Measurements from ENCODE around the gene USP17L29. TPM values are rescaled to one million over a fixed set of nuclear protein-coding genes. Genes with fewer than 3 reads are reported as not detected.
"Not testable (repeated sequence)": the region's sequence is repeated elsewhere in the genome, so short reads cannot be mapped to it uniquely, and the experiment has no call there.

Gene USP17L29
- total RNA-seq (not detected in 2 replicates), polyA plus RNA-seq (not detected in 2 replicates), polyA minus RNA-seq (ENCODE audit: low replicate concordance) (not detected in 2 replicates)
- polyA plus RNA-seq (2012) = not detected in 2 replicates

- DNase-seq (ENCODE audit: low read depth in 2 of 2); H3K36me3 ChIP-seq (ENCODE audit: control insufficient read depth, insufficient read depth, low read length); H3K4me1 ChIP-seq (ENCODE audit: control insufficient read depth, extremely low read depth, insufficient read depth, low read length); H3K4me2 ChIP-seq (ENCODE audit: extremely low read depth, insufficient read depth, low read length); H3K9me3 ChIP-seq (ENCODE audit: control insufficient read depth, insufficient read depth, low read depth, low read length); H2AFZ ChIP-seq (ENCODE audit: low read length); H4K20me1 ChIP-seq (ENCODE audit: control insufficient read depth, extremely low read depth, insufficient read depth, low read length); H3K79me2 ChIP-seq (ENCODE audit: control insufficient read depth, insufficient read depth, low read length); H3K27me3 ChIP-seq (ENCODE audit: control insufficient read depth, insufficient read depth, low read length); H3K27ac ChIP-seq (ENCODE audit: insufficient read depth, low read length); H3K4me3 ChIP-seq (replicated peaks in 1 of 4; ENCODE audit: control extremely low read depth in 1 of 4, insufficient read depth in 1 of 4, low read depth in 3 of 4, low read length in 4 of 4); H3K9ac ChIP-seq (ENCODE audit: insufficient read depth, low read length): not testable (repeated sequence)
These were observed at the start of gene USP17L29 for GRCh38 chr4:9353338-9353737. Gene USP17L29 (plus strand): TSS chr4:9353638. CDS start chr4:9353638, 0 bp downstream.

GRCh38 chr4:9324191-9324590 lies 29.2 kb upstream of the USP17L29 start:
- not testable (repeated sequence) for H3K9me3 ChIP-seq (ENCODE audit: control insufficient read depth, insufficient read depth, low read depth, low read length); H2AFZ ChIP-seq (ENCODE audit: low read length); DNase-seq (ENCODE audit: low read depth in 2 of 2); H3K27me3 ChIP-seq (ENCODE audit: control insufficient read depth, insufficient read depth, low read length); H3K36me3 ChIP-seq (ENCODE audit: control insufficient read depth, insufficient read depth, low read length); H3K4me3 ChIP-seq (replicated peaks in 1 of 4; ENCODE audit: control extremely low read depth in 1 of 4, insufficient read depth in 1 of 4, low read depth in 3 of 4, low read length in 4 of 4); H3K4me1 ChIP-seq (ENCODE audit: control insufficient read depth, extremely low read depth, insufficient read depth, low read length); H3K9ac ChIP-seq (ENCODE audit: insufficient read depth, low read length); H3K79me2 ChIP-seq (ENCODE audit: control insufficient read depth, insufficient read depth, low read length); H4K20me1 ChIP-seq (ENCODE audit: control insufficient read depth, extremely low read depth, insufficient read depth, low read length); H3K27ac ChIP-seq (ENCODE audit: insufficient read depth, low read length); H3K4me2 ChIP-seq (ENCODE audit: extremely low read depth, insufficient read depth, low read length)

- H3K4me3 ChIP-seq (replicated peaks in 1 of 4; ENCODE audit: control extremely low read depth in 1 of 4, insufficient read depth in 1 of 4, low read depth in 3 of 4, low read length in 4 of 4); H3K4me2 ChIP-seq (ENCODE audit: extremely low read depth, insufficient read depth, low read length); H3K27me3 ChIP-seq (ENCODE audit: control insufficient read depth, insufficient read depth, low read length); H3K9me3 ChIP-seq (ENCODE audit: control insufficient read depth, insufficient read depth, low read depth, low read length); DNase-seq (ENCODE audit: low read depth in 2 of 2); H2AFZ ChIP-seq (ENCODE audit: low read length); H3K4me1 ChIP-seq (ENCODE audit: control insufficient read depth, extremely low read depth, insufficient read depth, low read length); H3K36me3 ChIP-seq (ENCODE audit: control insufficient read depth, insufficient read depth, low read length); H3K79me2 ChIP-seq (ENCODE audit: control insufficient read depth, insufficient read depth, low read length); H3K9ac ChIP-seq (ENCODE audit: insufficient read depth, low read length); H4K20me1 ChIP-seq (ENCODE audit: control insufficient read depth, extremely low read depth, insufficient read depth, low read length); H3K27ac ChIP-seq (ENCODE audit: insufficient read depth, low read length): not testable (repeated sequence)
These were observed 28.6 kb upstream of the USP17L29 start, which contains the start of gene USP17L24 for GRCh38 chr4:9324865-9325264. Gene USP17L24 (plus strand): TSS chr4:9325165. CDS start chr4:9325165, 0 bp downstream.

- H3K9ac ChIP-seq (ENCODE audit: insufficient read depth, low read length); H3K79me2 ChIP-seq (ENCODE audit: control insufficient read depth, insufficient read depth, low read length); H3K4me2 ChIP-seq (ENCODE audit: extremely low read depth, insufficient read depth, low read length); H4K20me1 ChIP-seq (ENCODE audit: control insufficient read depth, extremely low read depth, insufficient read depth, low read length); H3K9me3 ChIP-seq (ENCODE audit: control insufficient read depth, insufficient read depth, low read depth, low read length); DNase-seq (ENCODE audit: low read depth in 2 of 2); H3K27me3 ChIP-seq (ENCODE audit: control insufficient read depth, insufficient read depth, low read length); H3K27ac ChIP-seq (ENCODE audit: insufficient read depth, low read length); H3K4me3 ChIP-seq (replicated peaks in 1 of 4; ENCODE audit: control extremely low read depth in 1 of 4, insufficient read depth in 1 of 4, low read depth in 3 of 4, low read length in 4 of 4); H3K36me3 ChIP-seq (ENCODE audit: control insufficient read depth, insufficient read depth, low read length); H2AFZ ChIP-seq (ENCODE audit: low read length); H3K4me1 ChIP-seq (ENCODE audit: control insufficient read depth, extremely low read depth, insufficient read depth, low read length): not testable (repeated sequence)
These were observed 23.8 kb upstream of the USP17L29 start, which contains the start of gene USP17L25 for GRCh38 chr4:9329611-9330010. Gene USP17L25 (plus strand): TSS chr4:9329911. CDS start chr4:9329911, 0 bp downstream.

- H3K27ac ChIP-seq (ENCODE audit: insufficient read depth, low read length); H3K4me3 ChIP-seq (replicated peaks in 1 of 4; ENCODE audit: control extremely low read depth in 1 of 4, insufficient read depth in 1 of 4, low read depth in 3 of 4, low read length in 4 of 4); DNase-seq (ENCODE audit: low read depth in 2 of 2); H2AFZ ChIP-seq (ENCODE audit: low read length); H3K27me3 ChIP-seq (ENCODE audit: control insufficient read depth, insufficient read depth, low read length); H4K20me1 ChIP-seq (ENCODE audit: control insufficient read depth, extremely low read depth, insufficient read depth, low read length); H3K9ac ChIP-seq (ENCODE audit: insufficient read depth, low read length); H3K36me3 ChIP-seq (ENCODE audit: control insufficient read depth, insufficient read depth, low read length); H3K4me1 ChIP-seq (ENCODE audit: control insufficient read depth, extremely low read depth, insufficient read depth, low read length); H3K9me3 ChIP-seq (ENCODE audit: control insufficient read depth, insufficient read depth, low read depth, low read length); H3K4me2 ChIP-seq (ENCODE audit: extremely low read depth, insufficient read depth, low read length); H3K79me2 ChIP-seq (ENCODE audit: control insufficient read depth, insufficient read depth, low read length): not testable (repeated sequence)
These were observed 19.1 kb upstream of the USP17L29 start, which contains the start of gene USP17L26 for GRCh38 chr4:9334358-9334757. Gene USP17L26 (plus strand): TSS chr4:9334658. CDS start chr4:9334658, 0 bp downstream.

- not testable (repeated sequence) for H3K36me3 ChIP-seq (ENCODE audit: control insufficient read depth, insufficient read depth, low read length); H4K20me1 ChIP-seq (ENCODE audit: control insufficient read depth, extremely low read depth, insufficient read depth, low read length); H3K4me2 ChIP-seq (ENCODE audit: extremely low read depth, insufficient read depth, low read length); H3K27ac ChIP-seq (ENCODE audit: insufficient read depth, low read length); H3K9ac ChIP-seq (ENCODE audit: insufficient read depth, low read length); DNase-seq (ENCODE audit: low read depth in 2 of 2); H3K9me3 ChIP-seq (ENCODE audit: control insufficient read depth, insufficient read depth, low read depth, low read length); H3K79me2 ChIP-seq (ENCODE audit: control insufficient read depth, insufficient read depth, low read length); H3K4me3 ChIP-seq (replicated peaks in 1 of 4; ENCODE audit: control extremely low read depth in 1 of 4, insufficient read depth in 1 of 4, low read depth in 3 of 4, low read length in 4 of 4); H2AFZ ChIP-seq (ENCODE audit: low read length); H3K27me3 ChIP-seq (ENCODE audit: control insufficient read depth, insufficient read depth, low read length); H3K4me1 ChIP-seq (ENCODE audit: control insufficient read depth, extremely low read depth, insufficient read depth, low read length)
These were observed 14.3 kb upstream of the USP17L29 start, which contains the start of gene USP17L5 for GRCh38 chr4:9339103-9339502. Gene USP17L5 (plus strand): TSS chr4:9339403. CDS start chr4:9339403, 0 bp downstream.

- H3K27ac ChIP-seq (ENCODE audit: insufficient read depth, low read length) = not testable (repeated sequence)
These were observed 9.6 kb upstream of the USP17L29 start, which contains the start of gene USP17L27 for GRCh38 chr4:9343848-9344247. Gene USP17L27 (plus strand): TSS chr4:9344148. CDS start chr4:9344148, 0 bp downstream.

More at GRCh38 chr4:9343848-9344247, 9.6 kb upstream of the USP17L29 start, which contains the start of gene USP17L27:
- not testable (repeated sequence) for H3K79me2 ChIP-seq (ENCODE audit: control insufficient read depth, insufficient read depth, low read length); H3K4me1 ChIP-seq (ENCODE audit: control insufficient read depth, extremely low read depth, insufficient read depth, low read length); H3K4me3 ChIP-seq (replicated peaks in 1 of 4; ENCODE audit: control extremely low read depth in 1 of 4, insufficient read depth in 1 of 4, low read depth in 3 of 4, low read length in 4 of 4); DNase-seq (ENCODE audit: low read depth in 2 of 2); H2AFZ ChIP-seq (ENCODE audit: low read length); H3K9me3 ChIP-seq (ENCODE audit: control insufficient read depth, insufficient read depth, low read depth, low read length); H3K4me2 ChIP-seq (ENCODE audit: extremely low read depth, insufficient read depth, low read length); H3K9ac ChIP-seq (ENCODE audit: insufficient read depth, low read length); H4K20me1 ChIP-seq (ENCODE audit: control insufficient read depth, extremely low read depth, insufficient read depth, low read length); H3K36me3 ChIP-seq (ENCODE audit: control insufficient read depth, insufficient read depth, low read length); H3K27me3 ChIP-seq (ENCODE audit: control insufficient read depth, insufficient read depth, low read length)
